Adipose tissue (tissue), 3 donors: ENCODE data around the gene DISP3. TPM values are rescaled to one million over a fixed set of nuclear protein-coding genes. Genes with fewer than 3 reads are reported as not detected.

ENCODE experiments used
- H3K27ac ChIP-seq: one replicate; pipeline ENCODE4 v1.5.1; 2013; ENCODE audit warnings: low read depth, low read length
- WGBS, 3 donors: extraction: QIAGEN DNeasy Blood & Tissue Kit; methylation state at CpG; one replicate each; pipeline ENCODE4 v1.1.7; 2013; 5-methylcytosine and 5-hydroxymethylcytosine counted together
- polyA plus RNA-seq, 3 donors: library from polyadenylated mRNA; stranded (reverse); fragments of 200-250 nt; gene quantifications; one replicate each; pipeline ENCODE4 v1.2.3, GENCODE V29; 2013
- donor health status: healthy with polysubstance abuse.
- donor health status: Bipolar disorder and iron deficiency.
- donor health status: healthy.

DISP3 gene
- polyA plus RNA-seq, 3 donors = 0.01 to 0.12 TPM; not detected in 1

GRCh38 chr1:11481019-11481418 is 2.1 kb downstream of the DISP3 start:
- WGBS, 3 donors = 37 to 46% (median 43%) methylated on average over 4 of the region's 4 CpGs
- H3K27ac ChIP-seq = no peak overlapping the region

- H3K27ac ChIP-seq = no peak overlapping the region
Measured at GRCh38 chr1:11482198-11482597, 3.2 kb downstream of the DISP3 start.

GRCh38 chr1:11482701-11483479 is 3.9 kb downstream of the DISP3 start:
- WGBS, 3 donors = 67 to 78% (median 74%) methylated on average over 18 of the region's 18 CpGs
- no peak overlapping the region for H3K27ac ChIP-seq

- no peak overlapping the region for H3K27ac ChIP-seq
- WGBS, 3 donors = 66 to 78% (median 76%) methylated on average over 10 of the region's 10 CpGs
Measured at GRCh38 chr1:11483581-11484320, 4.8 kb downstream of the DISP3 start.

- H3K27ac ChIP-seq = no peak overlapping the region
- 53 to 63% (median 61%) methylated on average over 7 of the region's 7 CpGs for WGBS, 3 donors
Measured at GRCh38 chr1:11484321-11484655, 5.3 kb downstream of the DISP3 start.

GRCh38 chr1:11485191-11485590 is 6.2 kb downstream of the DISP3 start:
- 62 to 65% (median 64%) methylated on average over 6 of the region's 6 CpGs for WGBS, 3 donors
- no peak overlapping the region for H3K27ac ChIP-seq

- 52 to 64% (median 56%) methylated on average over 12 of the region's 12 CpGs for WGBS, 3 donors
- no peak overlapping the region for H3K27ac ChIP-seq
Measured at GRCh38 chr1:11486231-11487009, 7.5 kb downstream of the DISP3 start.

- 29 to 51% (median 46%) methylated on average over 10 of the region's 10 CpGs for WGBS, 3 donors
- H3K27ac ChIP-seq = no peak overlapping the region
Measured at GRCh38 chr1:11487196-11487751, 8.3 kb downstream of the DISP3 start.

- WGBS, 3 donors = 60 to 77% (median 74%) methylated on average over 9 of the region's 9 CpGs
- no peak overlapping the region for H3K27ac ChIP-seq
Measured at GRCh38 chr1:11488201-11488770, 9.3 kb downstream of the DISP3 start.

GRCh38 chr1:11488966-11489625 is 10.1 kb downstream of the DISP3 start:
- no peak overlapping the region for H3K27ac ChIP-seq
- 55 to 71% (median 67%) methylated on average over 11 of the region's 11 CpGs for WGBS, 3 donors

GRCh38 chr1:11492235-11492634 is 13.3 kb downstream of the DISP3 start:
- WGBS, 3 donors = 32 to 64% (median 61%) methylated on average over 7 of the region's 7 CpGs
- no peak overlapping the region for H3K27ac ChIP-seq

- 64 to 70% (median 66%) methylated on average over 9 of the region's 9 CpGs for WGBS, 3 donors
- H3K27ac ChIP-seq = no peak overlapping the region
Measured at GRCh38 chr1:11493972-11494655, 15.2 kb downstream of the DISP3 start.

GRCh38 chr1:11494771-11495170 is 15.8 kb downstream of the DISP3 start:
- no peak overlapping the region for H3K27ac ChIP-seq
- 74 to 89% (median 89%) methylated on average over 3 of the region's 3 CpGs for WGBS, 3 donors

- no peak overlapping the region for H3K27ac ChIP-seq
- WGBS, 3 donors = 57 to 69% (median 58%) methylated on average over 3 of the region's 3 CpGs
Measured at GRCh38 chr1:11495579-11495978, 16.6 kb downstream of the DISP3 start.

- no peak overlapping the region for H3K27ac ChIP-seq
- WGBS, 3 donors = 67 to 76% (median 72%) methylated on average over 8 of the region's 8 CpGs
Measured at GRCh38 chr1:11496551-11497080, 17.7 kb downstream of the DISP3 start.

GRCh38 chr1:11498956-11499594 is 20.1 kb downstream of the DISP3 start:
- WGBS, 3 donors = 51 to 61% (median 58%) methylated on average over 13 of the region's 13 CpGs
- H3K27ac ChIP-seq = no peak overlapping the region
